ENCODE results near the gene BMPR1A. TPM values are rescaled to one million over a fixed set of nuclear protein-coding genes. Genes with fewer than 3 reads are reported as not detected.

The BMPR1A gene
- total and polyA plus RNA-seq, 9 of the 15 experiments (the other 6 are each of a cell fraction or from before 2014, with no cell fraction given), result 1.6 to 17.5 (median 9.1) TPM

DNA sequence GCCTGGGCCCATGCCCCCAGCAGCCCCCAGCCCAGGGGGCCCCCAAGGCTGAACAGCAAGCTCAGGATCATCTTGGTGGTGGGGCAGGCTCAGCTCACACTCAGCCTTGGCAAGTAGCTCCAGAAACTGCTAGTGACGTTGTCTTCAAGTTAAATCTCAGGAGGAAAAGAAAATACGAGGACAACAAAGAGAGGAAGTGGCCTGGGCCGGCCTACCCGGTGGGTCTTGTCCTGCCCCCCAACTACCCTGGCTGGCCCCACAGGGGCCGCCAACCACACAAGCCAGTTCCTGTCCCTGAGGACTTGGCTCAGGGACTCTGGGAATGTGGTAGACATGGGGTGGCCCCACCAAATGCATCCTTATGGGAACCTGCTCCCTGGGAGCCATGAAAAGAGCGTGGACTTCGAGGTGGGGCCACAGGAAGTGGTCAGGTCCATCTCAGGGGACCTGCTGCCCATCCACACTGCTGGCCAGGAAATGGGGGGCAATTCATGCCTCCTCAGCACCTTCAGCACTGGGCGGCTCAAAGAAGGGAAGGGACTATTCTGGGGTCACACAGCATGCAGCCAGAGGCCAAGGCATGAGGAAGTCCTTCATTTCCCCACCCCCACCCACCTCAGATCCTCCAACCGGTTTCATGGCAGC lies 201.2 kb downstream of the BMPR1A start, which contains the start of gene MMRN2:
Gene MMRN2 (minus strand): TSS at position 145 of the 645 bp plus-strand sequence. CDS start 74 bp downstream, at position 71.
- DNase-seq (ENCODE audit: extremely low read depth in 1 of 4, low spot score in 3 of 4) (no peak), FAIRE-seq (no peak), ATAC-seq (no peak)
- CTCF ChIA-PET (ENCODE audit: low intra/inter-chr PET ratio), result interaction anchor here (4.5 kb wide), 1 partner anchor 18 kb away, joined by 28 read pairs; no protein-coding TSS in a partner anchor
- BruUV-seq (replicated peaks), result no TSS peak
- peak within 1 kb of the TSS; percentile 91 for H3K27ac ChIP-seq (ENCODE audit: extremely low read depth, low read depth, low read length)
- H3K4me1 ChIP-seq (replicated peaks in 1 of 2; ENCODE audit: control insufficient read depth in 2 of 2, insufficient read depth in 2 of 2, low read length in 2 of 2), result peaks cover 68 to 85% of the 10 kb centered on the region in 2 experiments
- H3K9ac ChIP-seq (ENCODE audit: insufficient read depth in 1 of 2, low read depth in 2 of 2, low read length in 2 of 2), result peak within 1 kb of the TSS; percentile 79 to 90
- in situ Hi-C loops (cut with MboI), result no loop called here
- WGBS (ENCODE audit: insufficient coverage, low coverage, missing lambda C conversion rate), result 57% methylated on average over 4 of the region's 9 CpGs
- H3K9me3 ChIP-seq (replicated peaks; ENCODE audit: control insufficient read depth, insufficient read depth, low read depth, low read length), result 0 out of 2 replicates have a peak, but pooled peaks cover 3% of the 10 kb centered on the region
- H3K9me1 ChIP-seq (ENCODE audit: control insufficient read depth, insufficient read depth, low read length), result no peaks in the 10 kb centered on the region
- H3K36me3 ChIP-seq (ENCODE audit: control insufficient read depth, insufficient read depth, low read length), result peaks cover 4% of the 10 kb centered on the region; the same call in 2 of the 3 replicates
- POLR2A ChIA-PET, result interaction anchor here (1.2 kb wide), 1 partner anchor 19 kb away, joined by 3 read pairs; no protein-coding TSS in a partner anchor
- peaks cover 17% of the 10 kb centered on the region; the same call in 2 of the 3 replicates for H3K79me2 ChIP-seq (ENCODE audit: control insufficient read depth, insufficient read depth, low read length)
- peak within 1 kb of the TSS; percentile 83 for H2AFZ ChIP-seq (ENCODE audit: low read depth, low read length)
- intact Hi-C loops (cut with micrococcal nuclease), result no loop called here
- H3K4me3 ChIP-seq, result peak within 1 kb of the TSS; percentile 49
- peak within 1 kb of the TSS; percentile 83 for H3K4me2 ChIP-seq (ENCODE audit: insufficient read depth, low read length)
- no peaks in the 10 kb centered on the region for H4K20me1 ChIP-seq (replicated peaks; ENCODE audit: control insufficient read depth, insufficient read depth, low read length)
- H3K27me3 ChIP-seq (ENCODE audit: control insufficient read depth in 2 of 2, insufficient read depth in 2 of 2, low read length in 2 of 2), result no peaks in the 10 kb centered on the region
- TF ChIP-seq CSDE1 (IDR thresholded peaks at IDR 0.05), result no peak
- no peak for TF ChIP-seq KAT2B (IDR thresholded peaks at IDR 0.05; ENCODE audit: low read depth, low read length)
- no peak for TF ChIP-seq ZNF695 (CRISPR knock-in tag; IDR thresholded peaks at IDR 0.05)
- TF ChIP-seq, protein P1, sequence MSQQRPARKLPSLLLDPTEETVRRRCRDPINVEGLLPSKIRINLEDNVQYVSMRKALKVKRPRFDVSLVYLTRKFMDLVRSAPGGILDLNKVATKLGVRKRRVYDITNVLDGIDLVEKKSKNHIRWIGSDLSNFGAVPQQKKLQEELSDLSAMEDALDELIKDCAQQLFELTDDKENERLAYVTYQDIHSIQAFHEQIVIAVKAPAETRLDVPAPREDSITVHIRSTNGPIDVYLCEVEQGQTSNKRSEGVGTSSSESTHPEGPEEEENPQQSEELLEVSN (IDR thresholded peaks at IDR 0.05; ENCODE audit: borderline replicate concordance in 1 of 2, extremely low read depth in 1 of 2, insufficient read depth in 1 of 2, insufficient read length in 1 of 2, low read depth in 1 of 2, low read length in 1 of 2, poor library complexity in 1 of 2, severe bottlenecking in 1 of 2), result peak in 1 of 2 experiments; percentile 43
- peak; percentile 11 for TF ChIP-seq PRDM10 (IDR thresholded peaks at IDR 0.05; ENCODE audit: partially characterized antibody)
- TF ChIP-seq MYNN (IDR thresholded peaks at IDR 0.05), result no peak
- no peak for TF ChIP-seq MYNN (CRISPR knock-in tag; IDR thresholded peaks at IDR 0.05)
- TF ChIP-seq NFXL1 (CRISPR knock-in tag; IDR thresholded peaks at IDR 0.05), result no peak
- TF ChIP-seq FOXA3 (CRISPR knock-in tag; conservative IDR thresholded peaks at IDR 0.05 in 1 of 2, IDR thresholded peaks at IDR 0.05 in 1 of 2), result no peak
- no peak for TF ChIP-seq SREBF1 (IDR thresholded peaks at IDR 0.05; ENCODE audit: borderline replicate concordance, low read depth, low read length)
- TF ChIP-seq KDM1A (IDR thresholded peaks at IDR 0.05), result no peak

Data from K562 (cell line).